IPS-15b (cell line): ENCODE measurements around the gene IFT80.
"Not testable (repeated sequence)": the region's sequence is repeated elsewhere in the genome, so short reads cannot be mapped to it uniquely, and the experiment has no call there.

ENCODE experiments used
- H3K27me3 ChIP-seq: one replicate; pipeline ENCODE4 v1.6.1; 2013; ENCODE audit warnings: low read length; ENCODE audit not compliant: control insufficient read depth, insufficient read depth
- H3K36me3 ChIP-seq: one replicate; pipeline ENCODE4 v1.6.1; 2013; ENCODE audit warnings: low read length; ENCODE audit not compliant: control insufficient read depth, insufficient read depth
- H3K4me1 ChIP-seq: one replicate; pipeline ENCODE4 v1.6.1; 2013; ENCODE audit warnings: mild to moderate bottlenecking, low read length; ENCODE audit not compliant: control insufficient read depth, insufficient read depth
- H3K4me3 ChIP-seq: one replicate; pipeline ENCODE4 v1.5.1; 2013; ENCODE audit warnings: low read depth, low read length
- H3K9ac ChIP-seq: one replicate; pipeline ENCODE4 v1.6.1; 2013; ENCODE audit warnings: low read depth, mild to moderate bottlenecking, low read length
- H3K9me3 ChIP-seq: one replicate; pipeline ENCODE4 v1.6.1; 2013; ENCODE audit warnings: mild to moderate bottlenecking, low read length; ENCODE audit not compliant: control insufficient read depth, insufficient read depth

Gene IFT80

GRCh38 chr3:160374472-160374871, 24.6 kb downstream of the IFT80 start:
- Histone ChIP-seq H3K4me3 (no peak overlapping the region), H3K36me3 (no peaks in the 10 kb centered on the region), H3K9ac (no peak overlapping the region), H3K27me3 (no peaks in the 10 kb centered on the region), H3K4me1 (peaks cover under 1% of the 10 kb centered on the region), H3K9me3 (no peaks in the 10 kb centered on the region)

- Histone ChIP-seq H3K4me1 (no peaks in the 10 kb centered on the region), H3K27me3 (no peaks in the 10 kb centered on the region), H3K36me3 (no peaks in the 10 kb centered on the region), H3K9ac (no peak overlapping the region), H3K9me3 (no peaks in the 10 kb centered on the region), H3K4me3 (no peak overlapping the region)
Measured at GRCh38 chr3:160373655-160374054, 25.4 kb downstream of the IFT80 start.

DNA sequence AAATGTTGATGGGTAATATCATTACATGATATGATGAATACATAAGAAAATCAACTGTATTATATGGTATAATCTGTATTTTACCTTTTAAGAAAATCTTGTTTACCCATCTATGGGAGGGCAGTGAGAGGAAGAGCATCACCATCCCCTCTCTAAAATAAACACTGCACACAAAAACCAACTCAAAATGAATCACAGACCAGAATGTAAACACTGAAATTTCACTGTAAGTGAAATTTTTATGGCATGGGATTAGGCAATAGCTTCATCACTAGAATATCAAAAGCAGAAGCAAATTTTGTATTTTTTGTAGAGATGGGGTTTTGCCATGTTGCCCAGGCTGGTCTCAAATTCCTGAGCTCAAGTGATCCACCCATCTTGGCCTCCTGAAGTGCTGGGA, 26.2 kb downstream of the IFT80 start:
- Histone ChIP-seq H3K9me3 (no peaks in the 10 kb centered on the region), H3K27me3 (no peaks in the 10 kb centered on the region), H3K9ac (no peak overlapping the region), H3K4me3 (no peak overlapping the region), H3K36me3 (no peaks in the 10 kb centered on the region), H3K4me1 (no peaks in the 10 kb centered on the region)

DNA sequence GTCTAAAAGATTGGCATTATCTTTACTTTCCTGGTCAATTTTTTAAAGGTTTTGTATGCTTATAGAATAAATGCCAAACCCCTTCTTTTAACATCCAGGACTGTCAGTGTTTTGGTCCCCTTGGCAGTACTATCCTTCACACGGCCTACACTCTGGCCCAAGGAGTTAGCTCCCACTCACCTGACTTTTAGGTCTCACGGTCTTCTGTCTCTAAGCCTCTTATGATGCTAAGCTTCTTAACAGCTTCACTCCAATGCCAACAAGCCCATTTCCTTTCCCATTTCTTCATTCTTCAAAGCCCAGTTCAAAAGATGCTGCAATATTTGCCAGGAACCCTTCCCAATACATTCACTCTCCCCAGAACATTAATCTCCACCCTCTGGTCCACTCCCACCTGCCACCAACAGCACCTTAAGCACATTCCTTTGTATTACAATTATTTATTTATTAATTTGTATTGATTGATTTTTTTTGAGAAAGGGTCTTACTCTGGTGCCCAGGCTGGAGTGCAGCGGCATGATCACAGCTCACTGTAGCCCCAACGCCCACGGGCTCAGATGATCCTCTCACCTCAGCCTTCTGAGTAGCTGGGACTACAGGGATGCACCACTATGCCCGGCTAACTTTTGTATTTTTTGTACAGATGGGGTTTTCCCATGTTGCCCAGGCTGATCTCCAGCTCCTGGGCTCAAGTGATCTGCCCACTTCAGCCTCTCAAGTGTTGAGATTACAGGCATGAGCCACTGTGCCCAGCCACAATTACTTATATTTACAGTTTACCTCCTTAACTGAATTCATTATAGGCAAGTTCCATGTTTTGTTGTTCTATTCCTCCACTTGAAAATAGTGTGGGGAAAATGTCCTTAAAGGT, 27.8 kb downstream of the IFT80 start:
- H3K9ac ChIP-seq: no peak overlapping the region
- no peaks in the 10 kb centered on the region for H3K4me1 ChIP-seq
- H3K9me3 ChIP-seq: no peaks in the 10 kb centered on the region
- no peaks in the 10 kb centered on the region for H3K27me3 ChIP-seq
- H3K4me3 ChIP-seq: no peak overlapping the region
- no peaks in the 10 kb centered on the region for H3K36me3 ChIP-seq

- Histone ChIP-seq H3K4me3 (no peak overlapping the region), H3K4me1 (no peaks in the 10 kb centered on the region), H3K27me3 (no peaks in the 10 kb centered on the region), H3K36me3 (no peaks in the 10 kb centered on the region), H3K9ac (no peak overlapping the region), H3K9me3 (no peaks in the 10 kb centered on the region)
Measured at GRCh38 chr3:160369784-160370183, 29.2 kb downstream of the IFT80 start.

DNA sequence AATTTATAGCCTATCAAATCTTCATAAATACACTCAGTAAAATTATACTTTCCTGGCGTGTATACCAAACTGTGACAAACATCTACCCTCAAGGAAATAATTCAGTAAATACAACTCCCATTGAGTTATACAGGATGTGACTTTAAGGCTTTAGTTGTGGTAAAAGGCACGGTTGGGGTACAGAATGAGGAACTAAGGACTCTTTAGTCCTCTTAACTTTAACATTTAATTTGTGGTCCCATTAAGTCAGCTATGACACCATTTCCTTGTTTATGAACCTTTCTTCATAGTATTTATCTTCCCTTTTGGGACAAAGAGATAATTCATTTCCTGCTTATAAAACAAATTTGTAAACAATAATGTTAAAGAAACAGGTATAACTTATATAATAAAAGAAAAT, 30.2 kb downstream of the IFT80 start:
- Histone ChIP-seq H3K9ac (no peak overlapping the region), H3K4me1 (no peaks in the 10 kb centered on the region), H3K9me3 (no peaks in the 10 kb centered on the region), H3K27me3 (no peaks in the 10 kb centered on the region), H3K36me3 (no peaks in the 10 kb centered on the region), H3K4me3 (no peak overlapping the region)

GRCh38 chr3:160365869-160366522, 33.0 kb downstream of the IFT80 start:
- Histone ChIP-seq H3K9ac (no peak overlapping the region), H3K27me3 (no peaks in the 10 kb centered on the region), H3K4me1 (no peaks in the 10 kb centered on the region), H3K36me3 (no peaks in the 10 kb centered on the region), H3K9me3 (no peaks in the 10 kb centered on the region), H3K4me3 (no peak overlapping the region)

- not testable (repeated sequence) for H3K9ac ChIP-seq, H3K27me3 ChIP-seq, H3K9me3 ChIP-seq, H3K4me1 ChIP-seq, H3K4me3 ChIP-seq, H3K36me3 ChIP-seq
Measured at GRCh38 chr3:160362896-160363295, 36.1 kb downstream of the IFT80 start.

DNA sequence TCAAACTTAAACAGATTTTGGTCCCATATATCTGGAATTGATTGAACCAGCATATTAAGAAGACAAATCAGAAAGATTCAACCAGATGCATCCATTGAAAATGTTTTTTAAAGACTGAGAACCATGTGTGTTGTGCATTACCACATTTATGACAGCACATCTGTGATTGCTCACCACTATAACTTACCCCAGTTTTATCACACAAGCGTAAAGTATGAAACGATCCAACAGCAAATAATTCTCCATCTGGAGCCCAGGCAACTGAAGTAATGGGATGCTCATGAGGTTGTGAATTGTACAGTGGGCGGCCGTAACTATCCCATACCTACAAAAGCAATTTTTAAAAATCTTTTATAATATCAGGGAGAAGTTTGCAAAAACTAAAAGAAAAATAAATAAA, 43.2 kb downstream of the IFT80 start:
- H3K4me1 ChIP-seq: no peaks in the 10 kb centered on the region
- no peaks in the 10 kb centered on the region for H3K27me3 ChIP-seq
- H3K36me3 ChIP-seq: peaks cover 3% of the 10 kb centered on the region
- H3K9ac ChIP-seq: no peak overlapping the region
- no peaks in the 10 kb centered on the region for H3K9me3 ChIP-seq
- no peak overlapping the region for H3K4me3 ChIP-seq

DNA sequence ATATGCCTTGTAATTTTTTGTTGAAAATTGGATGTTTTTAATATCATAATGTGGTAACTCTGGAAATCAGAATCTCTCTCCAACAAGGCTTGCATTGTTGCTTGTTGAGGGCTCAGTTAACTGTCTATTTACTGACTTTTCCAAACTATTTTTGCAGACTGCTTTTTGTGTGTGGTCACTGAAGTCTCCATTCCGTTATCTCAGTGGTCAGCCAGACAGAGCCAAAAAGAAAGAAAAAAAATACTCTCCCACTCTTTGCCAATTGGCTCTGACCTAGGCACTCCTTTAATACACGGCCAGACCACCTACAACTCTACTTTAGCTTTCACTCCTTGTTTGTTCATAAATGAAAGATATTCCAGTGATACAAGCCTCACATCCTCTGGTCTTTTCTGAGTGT, 52.5 kb downstream of the IFT80 start:
- no peak overlapping the region for H3K9ac ChIP-seq
- no peak overlapping the region for H3K4me3 ChIP-seq
- H3K36me3 ChIP-seq: no peaks in the 10 kb centered on the region
- H3K27me3 ChIP-seq: no peaks in the 10 kb centered on the region
- H3K4me1 ChIP-seq: no peaks in the 10 kb centered on the region
- H3K9me3 ChIP-seq: no peaks in the 10 kb centered on the region

GRCh38 chr3:160343132-160343531, 55.9 kb downstream of the IFT80 start:
- Histone ChIP-seq H3K27me3 (no peaks in the 10 kb centered on the region), H3K9me3 (no peaks in the 10 kb centered on the region), H3K4me1 (no peaks in the 10 kb centered on the region), H3K4me3 (no peak overlapping the region), H3K36me3 (no peaks in the 10 kb centered on the region), H3K9ac (no peak overlapping the region)

GRCh38 chr3:160340351-160340750, 58.7 kb downstream of the IFT80 start:
- Histone ChIP-seq H3K27me3 (no peaks in the 10 kb centered on the region), H3K9me3 (no peaks in the 10 kb centered on the region), H3K4me3 (no peak overlapping the region), H3K9ac (no peak overlapping the region), H3K36me3 (no peaks in the 10 kb centered on the region), H3K4me1 (no peaks in the 10 kb centered on the region)
